ENCODE measurements around the gene COL20A1. TPM values are rescaled to one million over a fixed set of nuclear protein-coding genes. Genes with fewer than 3 reads are reported as not detected.
"Not testable (repeated sequence)": the region's sequence is repeated elsewhere in the genome, so short reads cannot be mapped to it uniquely, and the experiment has no call there.

Gene COL20A1
- total and polyA plus RNA-seq, 4 donors = 0.06 to 0.09 TPM; not detected in 2

DNA sequence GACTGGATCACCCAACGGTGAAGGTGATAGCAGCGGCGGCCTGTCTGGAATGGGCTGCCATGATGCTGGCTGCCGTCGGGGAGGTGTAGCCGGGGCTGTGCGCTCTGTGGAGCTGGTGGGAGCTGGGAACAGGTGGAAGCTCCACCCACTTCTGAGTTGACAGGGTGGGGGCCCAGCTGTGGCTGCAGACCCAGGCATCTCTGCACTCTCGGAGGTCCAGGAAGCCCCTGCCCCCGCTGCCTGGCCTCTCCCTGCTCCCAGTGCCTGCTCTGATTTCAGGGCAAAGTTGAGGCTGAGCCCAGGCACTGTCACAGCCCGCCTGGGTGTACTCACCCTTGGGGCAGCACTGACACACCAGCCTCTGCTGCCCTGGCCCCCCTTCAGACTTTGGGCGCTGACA lies 86.3 kb downstream of the COL20A1 start:
- WGBS, 2 donors = 71 to 80% methylated on average over 10 to 11 of the region's 11 CpGs
- TF ChIP-seq, protein P1, sequence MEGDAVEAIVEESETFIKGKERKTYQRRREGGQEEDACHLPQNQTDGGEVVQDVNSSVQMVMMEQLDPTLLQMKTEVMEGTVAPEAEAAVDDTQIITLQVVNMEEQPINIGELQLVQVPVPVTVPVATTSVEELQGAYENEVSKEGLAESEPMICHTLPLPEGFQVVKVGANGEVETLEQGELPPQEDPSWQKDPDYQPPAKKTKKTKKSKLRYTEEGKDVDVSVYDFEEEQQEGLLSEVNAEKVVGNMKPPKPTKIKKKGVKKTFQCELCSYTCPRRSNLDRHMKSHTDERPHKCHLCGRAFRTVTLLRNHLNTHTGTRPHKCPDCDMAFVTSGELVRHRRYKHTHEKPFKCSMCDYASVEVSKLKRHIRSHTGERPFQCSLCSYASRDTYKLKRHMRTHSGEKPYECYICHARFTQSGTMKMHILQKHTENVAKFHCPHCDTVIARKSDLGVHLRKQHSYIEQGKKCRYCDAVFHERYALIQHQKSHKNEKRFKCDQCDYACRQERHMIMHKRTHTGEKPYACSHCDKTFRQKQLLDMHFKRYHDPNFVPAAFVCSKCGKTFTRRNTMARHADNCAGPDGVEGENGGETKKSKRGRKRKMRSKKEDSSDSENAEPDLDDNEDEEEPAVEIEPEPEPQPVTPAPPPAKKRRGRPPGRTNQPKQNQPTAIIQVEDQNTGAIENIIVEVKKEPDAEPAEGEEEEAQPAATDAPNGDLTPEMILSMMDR (IDR thresholded peaks at IDR 0.05; ENCODE audit: control extremely low read depth, extremely low read depth) = no peak
- H3K36me3 ChIP-seq (ENCODE audit: control insufficient read depth in 4 of 4, insufficient read depth in 4 of 4, low read length in 4 of 4) = no peaks in the 10 kb centered on the region
- ATAC-seq (ENCODE audit: insufficient read depth, low FRiP score) = no peak
- peaks cover 0 to 23% (median 0%) of the 10 kb centered on the region in 5 donors for H3K4me1 ChIP-seq (ENCODE audit: control insufficient read depth in 5 of 5, insufficient read depth in 5 of 5, low read length in 5 of 5)
- H3K9ac ChIP-seq (ENCODE audit: insufficient read depth in 1 of 2, low read length in 2 of 2) = no peak overlapping the region
- no peak for DNase-seq
- H3K9me3 ChIP-seq (ENCODE audit: control insufficient read depth in 4 of 4, insufficient read depth in 3 of 4, low read length in 3 of 4) = peaks cover 0 to 15% (median 0%) of the 10 kb centered on the region in 4 donors
- no peak overlapping the region for H3K4me3 ChIP-seq
- peaks cover 3 to 14% (median 8%) of the 10 kb centered on the region in 3 donors for H3K27me3 ChIP-seq (ENCODE audit: control insufficient read depth in 3 of 3, insufficient read depth in 3 of 3, low read length in 2 of 3)
- H3K27ac ChIP-seq (ENCODE audit: low read depth in 1 of 2, low read length in 1 of 2) = no peak overlapping the region

DNA sequence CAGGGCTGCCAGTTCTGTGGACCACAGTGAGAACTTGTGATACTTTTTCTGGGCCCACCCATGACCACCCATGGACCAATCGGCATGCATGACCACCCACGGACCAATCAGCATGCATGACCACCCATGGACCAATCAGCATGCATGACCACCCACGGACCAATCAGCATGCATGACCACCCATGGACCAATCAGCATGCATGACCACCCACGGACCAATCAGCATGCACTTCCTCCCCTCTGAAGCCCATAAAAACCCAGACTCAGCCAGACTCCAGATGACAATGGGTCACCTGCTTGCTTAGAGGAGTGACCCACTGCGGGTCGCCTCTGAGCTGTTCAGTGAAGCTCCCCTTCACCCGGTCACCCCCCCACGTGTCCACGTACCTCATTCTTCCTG lies 86.9 kb downstream of the COL20A1 start:
- not testable (repeated sequence) for H3K9ac ChIP-seq (ENCODE audit: insufficient read depth in 1 of 2, low read length in 2 of 2); H3K27ac ChIP-seq (ENCODE audit: low read depth in 1 of 2, low read length in 1 of 2); H3K36me3 ChIP-seq (ENCODE audit: control insufficient read depth in 4 of 4, insufficient read depth in 4 of 4, low read length in 4 of 4); DNase-seq; H3K4me3 ChIP-seq; ATAC-seq (ENCODE audit: insufficient read depth, low FRiP score)
- WGBS, 2 donors = 80 to 94% methylated on average over 9 of the region's 9 CpGs
- Histone ChIP-seq H3K9me3 (ENCODE audit: control insufficient read depth in 4 of 4, insufficient read depth in 3 of 4, low read length in 3 of 4) (peaks cover 0 to 15% (median 0%) of the 10 kb centered on the region in 4 donors), H3K27me3 (ENCODE audit: control insufficient read depth in 3 of 3, insufficient read depth in 3 of 3, low read length in 2 of 3) (peaks cover 3 to 11% (median 8%) of the 10 kb centered on the region in 3 donors), H3K4me1 (ENCODE audit: control insufficient read depth in 5 of 5, insufficient read depth in 5 of 5, low read length in 5 of 5) (peaks cover 0 to 23% (median 0%) of the 10 kb centered on the region in 5 donors)

DNA sequence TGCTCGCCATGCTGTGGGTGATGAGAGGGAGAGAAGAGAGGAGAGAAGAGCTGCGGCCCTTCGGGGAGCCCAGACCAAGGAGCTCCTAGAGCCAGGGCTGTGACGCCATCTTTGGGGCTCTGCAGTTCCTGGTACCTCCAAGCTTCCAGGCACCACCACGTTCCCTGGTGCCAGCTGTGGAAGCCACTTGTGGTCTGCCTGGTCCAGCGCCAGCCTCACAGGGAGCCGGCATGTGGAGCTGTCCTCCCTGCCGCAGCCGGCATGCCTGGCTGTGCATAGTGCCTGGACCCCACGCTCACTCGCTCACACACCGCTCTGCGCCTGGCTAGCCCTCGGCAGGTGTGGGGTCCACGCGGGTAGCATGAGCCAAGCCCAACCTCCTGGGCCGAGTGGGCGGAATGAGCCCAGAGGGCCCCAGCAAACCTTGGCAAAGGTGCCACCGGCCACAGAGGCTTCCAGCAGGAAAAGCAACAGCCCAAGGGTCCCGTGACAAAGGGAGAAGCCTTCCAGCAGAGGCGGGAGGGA lies 87.4 kb downstream of the COL20A1 start:
- WGBS, 2 donors = 87 to 95% methylated on average over 21 of the region's 21 CpGs
- Histone ChIP-seq H3K4me3 (no peak overlapping the region), H3K4me1 (ENCODE audit: control insufficient read depth in 5 of 5, insufficient read depth in 5 of 5, low read length in 5 of 5) (peaks cover 0 to 23% (median 0%) of the 10 kb centered on the region in 5 donors), H3K9me3 (ENCODE audit: control insufficient read depth in 4 of 4, insufficient read depth in 3 of 4, low read length in 3 of 4) (peaks cover 0 to 15% (median 0%) of the 10 kb centered on the region in 4 donors), H3K9ac (ENCODE audit: insufficient read depth in 1 of 2, low read length in 2 of 2) (no peak overlapping the region), H3K27me3 (ENCODE audit: control insufficient read depth in 3 of 3, insufficient read depth in 3 of 3, low read length in 2 of 3) (peaks cover 3 to 8% (median 8%) of the 10 kb centered on the region in 3 donors), H3K36me3 (ENCODE audit: control insufficient read depth in 4 of 4, insufficient read depth in 4 of 4, low read length in 4 of 4) (no peaks in the 10 kb centered on the region), H3K27ac (ENCODE audit: low read depth in 1 of 2, low read length in 1 of 2) (no peak overlapping the region)
- DNase-seq = no peak
- no peak for ATAC-seq (ENCODE audit: insufficient read depth, low FRiP score)
- TF ChIP-seq, protein P1 (IDR thresholded peaks at IDR 0.05; ENCODE audit: control extremely low read depth, extremely low read depth) = no peak

DNA sequence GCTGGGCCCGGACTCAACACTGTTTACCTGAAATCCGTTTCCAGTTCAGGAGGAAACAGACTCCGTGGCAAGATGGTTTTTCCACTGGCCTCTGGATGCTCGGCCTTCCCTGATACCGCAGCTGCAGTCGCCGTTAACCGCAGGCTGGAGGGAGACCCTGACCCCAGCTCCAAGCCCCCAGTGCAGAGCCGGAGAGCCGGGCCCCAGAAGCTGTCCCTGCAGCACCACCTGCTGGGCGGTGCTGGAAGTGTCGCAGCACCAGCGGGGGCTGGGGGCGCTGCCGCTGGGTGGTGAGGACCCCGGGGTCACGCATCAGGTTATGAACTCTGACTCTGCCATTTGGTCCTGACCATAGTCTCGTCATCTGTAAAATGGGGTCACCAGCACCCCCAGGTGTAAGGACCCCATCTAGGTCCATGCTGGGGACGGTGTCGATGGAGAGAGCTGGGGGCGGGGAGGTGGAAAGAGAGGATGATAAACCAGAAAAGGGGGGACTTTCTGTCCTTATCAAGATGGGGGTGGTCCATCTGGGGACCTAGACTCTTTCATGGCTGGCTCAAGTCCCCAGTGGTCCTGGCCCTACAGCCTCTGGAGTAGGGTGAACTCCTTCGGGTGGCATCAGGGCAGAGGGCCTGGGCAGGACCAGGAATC lies 88.9 kb downstream of the COL20A1 start:
- Histone ChIP-seq H3K4me1 (ENCODE audit: control insufficient read depth in 5 of 5, insufficient read depth in 5 of 5, low read length in 5 of 5) (peaks cover 0 to 18% (median 0%) of the 10 kb centered on the region in 5 donors), H3K27ac (ENCODE audit: low read depth in 1 of 2, low read length in 1 of 2) (no peak overlapping the region), H3K4me3 (no peak overlapping the region), H3K36me3 (ENCODE audit: control insufficient read depth in 4 of 4, insufficient read depth in 4 of 4, low read length in 4 of 4) (no peaks in the 10 kb centered on the region), H3K27me3 (ENCODE audit: control insufficient read depth in 3 of 3, insufficient read depth in 3 of 3, low read length in 2 of 3) (peaks cover 3 to 8% (median 8%) of the 10 kb centered on the region in 3 donors), H3K9ac (ENCODE audit: insufficient read depth in 1 of 2, low read length in 2 of 2) (no peak overlapping the region), H3K9me3 (ENCODE audit: control insufficient read depth in 4 of 4, insufficient read depth in 3 of 4, low read length in 3 of 4) (peaks cover 0 to 17% (median 5%) of the 10 kb centered on the region in 4 donors)
- no peak for ATAC-seq (ENCODE audit: insufficient read depth, low FRiP score)
- 20 to 24% methylated on average over 20 to 22 of the region's 22 CpGs for WGBS, 2 donors
- TF ChIP-seq, protein P1 (IDR thresholded peaks at IDR 0.05; ENCODE audit: control extremely low read depth, extremely low read depth) = peak; percentile 49
- DNase-seq = peak in 2 of 3 donors; percentile 22 to 56
